Kidney (tissue), 14 donors: Measurements from ENCODE around the gene DSTN. TPM values are rescaled to one million over a fixed set of nuclear protein-coding genes. Genes with fewer than 3 reads are reported as not detected.

Experiments
- DNase-seq, 5 donors: peaks; one replicate each; pipeline ENCODE4 v3.0.0-alpha.2; 2013 to 2020
- FAIRE-seq: peaks from 2 replicates; lab custom pipeline; 2012; peaks lifted over from hg19 to GRCh38; lab: Jason Lieb, UNC
- H3K27ac ChIP-seq, 2 donors: one replicate each; pipeline ENCODE4 v1.7.0; 2013; ENCODE audit warnings: low read depth in 2 of 2, low read length in 2 of 2, inconsistent platforms in 1 of 2
- H3K27me3 ChIP-seq: one replicate; pipeline ENCODE4 v1.7.1; 2013; ENCODE audit warnings: low read length, inconsistent platforms; ENCODE audit not compliant: control insufficient read depth, insufficient read depth
- H3K36me3 ChIP-seq, 3 donors: one replicate each; pipeline versions ENCODE4 v1.7.0 to v1.7.1; 2013; ENCODE audit warnings: low read length in 3 of 3, control low read depth in 1 of 3, inconsistent platforms in 1 of 3; ENCODE audit not compliant: insufficient read depth in 3 of 3, control insufficient read depth in 2 of 3
- H3K4me1 ChIP-seq, 3 donors: one replicate each; pipeline versions ENCODE4 v1.7.0 to v1.7.1; 2013; ENCODE audit warnings: low read length in 3 of 3, inconsistent platforms in 1 of 3, low read depth in 1 of 3; ENCODE audit not compliant: control insufficient read depth in 2 of 3, insufficient read depth in 2 of 3
- H3K4me3 ChIP-seq, 3 donors: one replicate each; pipeline versions ENCODE4 v1.7.0 to v1.8.1; 2013; ENCODE audit warnings: low read length in 3 of 3, control low read depth in 1 of 3, inconsistent platforms in 1 of 3
- H3K9ac ChIP-seq, 3 donors: one replicate each; pipeline versions ENCODE4 v1.7.0 to v1.7.1; 2013; ENCODE audit warnings: low read length in 3 of 3, control low read depth in 1 of 3, inconsistent platforms in 1 of 3
- H3K9me3 ChIP-seq, 3 donors: one replicate each; pipeline versions ENCODE4 v1.7.0 to v1.7.1; 2013; ENCODE audit warnings: low read length in 3 of 3, control low read depth in 1 of 3, inconsistent platforms in 1 of 3; ENCODE audit not compliant: control insufficient read depth in 2 of 3, insufficient read depth in 1 of 3
- CTCF ChIP-seq: IDR thresholded peaks from 3 replicates; pipeline ENCODE4 v1.5.1; 2012; ENCODE audit warnings: mild to moderate bottlenecking, moderate library complexity, borderline replicate concordance; ENCODE audit not compliant: insufficient read depth; ENCODE audit errors: extremely low read depth
- intact Hi-C: fragments of 100-400 bp; cut with DNase I; formaldehyde crosslinking; loops from one replicate; pipeline ENCODE4 v1.11.1; 2022
- polyA plus RNA-seq: library from polyadenylated mRNA; stranded (reverse); fragments of 350-450 nt; fragmentation: Illumina TruSeq; extraction: RNeasy Lipid Tissue Mini Kit (QIAGEN cat#74804); gene quantifications from one replicate; pipeline ENCODE4 v1.2.3, GENCODE V29; 2014; ENCODE audit warnings: low read depth, low replicate concordance; ENCODE audit not compliant: insufficient read depth
- total RNA-seq: library from RNA; stranded (reverse); fragmentation: NEBNext Ultra II Directional; extraction: Animal tissue kit (Norgen Biotek cat#: 25700); gene quantifications from one replicate; pipeline ENCODE4 v1.2.1, GENCODE V29; 2021
- donor health status: control.
- donor health status: control.
- donor health status: control.
- donor health status: control.
- donor health status: control.
- donor health status: DM: yes; HTN: yes; CAD: no.
- donor health status: Normal renal cell carcinoma (clear cell type).

Gene DSTN
- total and polyA plus RNA-seq, 2 donors from 2014 or later = 409 to 525 TPM

GRCh38 chr20:17566345-17566744 is 3.5 kb upstream of the DSTN start:
- no peaks in the 10 kb centered on the region for H3K36me3 ChIP-seq
- peaks cover 3 to 8% (median 3%) of the 10 kb centered on the region in 3 donors for H3K4me1 ChIP-seq
- FAIRE-seq = no peak
- H3K27me3 ChIP-seq = no peaks in the 10 kb centered on the region
- no peak overlapping the region for H3K27ac ChIP-seq
- no peak overlapping the region for H3K9ac ChIP-seq
- intact Hi-C loops = no loop called here
- H3K4me3 ChIP-seq = no peak overlapping the region
- H3K9me3 ChIP-seq = no peaks in the 10 kb centered on the region
- no peak for DNase-seq
- no peak for TF ChIP-seq CTCF

GRCh38 chr20:17568045-17568788 is 1.7 kb upstream of the DSTN start:
- intact Hi-C loops = no loop called here
- FAIRE-seq (no peak), DNase-seq (peak in 1 of 5 donors; percentile 25)
- no peaks in the 10 kb centered on the region for H3K27me3 ChIP-seq
- no peak for TF ChIP-seq CTCF
- H3K9ac ChIP-seq = peak overlapping the region; percentile 4 to 85 (median 9)
- H3K4me3 ChIP-seq = peak overlapping the region in 2 of 3 donors; percentile 62 to 69
- peaks cover 3 to 18% (median 8%) of the 10 kb centered on the region in 3 donors for H3K4me1 ChIP-seq
- H3K36me3 ChIP-seq = no peaks in the 10 kb centered on the region
- no peaks in the 10 kb centered on the region for H3K9me3 ChIP-seq
- peak overlapping the region; percentile 75 to 99 for H3K27ac ChIP-seq

GRCh38 chr20:17568972-17569521 is 828 bp upstream of the DSTN start:
- no peaks in the 10 kb centered on the region for H3K27me3 ChIP-seq
- H3K9ac ChIP-seq = peak overlapping the region; percentile 9 to 85 (median 27)
- no peaks in the 10 kb centered on the region for H3K9me3 ChIP-seq
- no peak for FAIRE-seq
- H3K36me3 ChIP-seq = no peaks in the 10 kb centered on the region
- peak overlapping the region; percentile 31 to 69 (median 62) for H3K4me3 ChIP-seq
- no peak for TF ChIP-seq CTCF
- intact Hi-C loops = no loop called here
- peak; percentile 74 to 96 (median 89) for DNase-seq
- H3K4me1 ChIP-seq = peaks cover 3 to 18% (median 8%) of the 10 kb centered on the region in 3 donors
- H3K27ac ChIP-seq = peak overlapping the region; percentile 97 to 99
